ENCODE results near the gene TRAF3IP1.
"Not testable (repeated sequence)": the region's sequence is repeated elsewhere in the genome, so short reads cannot be mapped to it uniquely, and the experiment has no call there.

Gene TRAF3IP1

DNA sequence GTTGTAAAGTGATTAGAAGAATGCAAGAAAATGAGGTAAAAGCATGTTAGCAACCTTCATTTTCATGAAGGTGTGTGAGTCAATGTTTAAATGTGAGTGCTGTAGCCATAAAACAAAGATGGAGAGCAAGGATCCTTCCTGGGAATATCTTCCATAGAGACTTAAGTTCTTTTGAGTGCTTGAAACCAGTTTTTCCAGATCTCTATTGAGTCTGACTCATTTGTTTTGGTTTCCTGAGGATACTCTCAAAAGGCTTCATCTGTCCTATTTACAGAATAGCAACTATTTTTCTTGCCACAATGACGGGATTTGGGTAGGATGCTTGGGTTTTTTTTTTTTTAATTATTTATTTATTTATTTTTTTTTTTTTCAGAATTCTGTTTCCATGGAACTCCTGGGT, 60.5 kb downstream of the TRAF3IP1 start:
- DNase-seq (ENCODE audit: low read depth in 2 of 2), result no peak

DNA sequence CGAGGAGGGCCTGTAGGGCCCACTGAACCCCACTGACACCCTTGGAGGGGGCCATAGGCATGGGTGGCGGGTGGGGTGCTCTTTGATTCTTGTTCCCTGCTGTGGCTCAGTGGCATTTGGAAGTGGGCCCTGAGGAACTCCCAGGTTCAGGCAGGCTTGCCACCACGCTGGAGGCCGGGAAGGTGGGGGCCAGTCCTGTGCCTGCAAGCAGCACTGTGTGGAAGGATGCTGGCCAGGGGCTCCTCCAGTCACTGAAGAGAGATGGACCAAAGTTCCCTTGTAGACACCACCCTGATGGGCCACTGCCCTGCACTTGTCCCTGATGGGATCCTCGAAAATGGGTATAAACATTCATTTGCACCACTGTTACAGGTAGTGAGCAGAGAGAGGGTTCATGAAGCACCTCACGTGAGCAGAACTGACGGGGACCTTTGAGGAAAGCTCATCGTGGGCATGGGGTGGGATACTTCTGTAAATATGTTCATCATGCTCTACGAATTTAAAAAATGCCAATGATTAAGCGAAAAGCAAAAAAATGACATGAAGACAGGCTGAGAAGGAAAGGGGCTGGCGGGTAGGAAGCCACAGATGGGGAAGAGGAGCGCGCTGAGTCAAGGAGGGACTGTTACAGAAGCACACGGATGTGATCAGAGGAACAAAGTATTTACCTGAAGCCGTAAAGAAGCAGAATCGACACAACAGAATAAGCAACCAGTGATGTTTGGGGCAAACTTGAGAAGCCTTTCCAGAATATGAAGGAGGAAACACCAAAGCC, 61.2 kb downstream of the TRAF3IP1 start:
- no peak for DNase-seq (ENCODE audit: low read depth in 2 of 2)

- DNase-seq (ENCODE audit: low read depth in 2 of 2), result no peak
These were observed 62.1 kb downstream of the TRAF3IP1 start for GRCh38 chr2:238382381-238382781.

DNA sequence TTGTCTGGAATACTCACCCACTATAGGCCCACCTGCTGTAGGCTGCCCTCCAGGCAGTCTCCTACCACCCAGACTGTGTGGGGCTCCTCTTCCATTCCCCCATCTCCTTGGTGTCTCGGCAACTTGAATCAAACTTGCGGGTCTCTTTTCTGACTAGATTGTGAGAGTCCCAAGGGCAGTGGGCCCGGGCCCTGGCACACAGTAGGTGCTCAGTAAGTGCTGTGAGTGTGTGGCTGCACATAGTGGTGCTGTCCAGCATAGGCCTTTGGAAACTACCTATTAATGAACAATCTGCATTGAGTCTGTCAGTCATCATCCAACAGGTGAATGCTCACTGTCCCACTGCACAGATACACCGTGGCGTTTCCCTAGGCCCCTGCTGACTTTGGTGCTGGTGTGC, 62.8 kb downstream of the TRAF3IP1 start:
- no peak for DNase-seq (ENCODE audit: low read depth in 2 of 2)

DNA sequence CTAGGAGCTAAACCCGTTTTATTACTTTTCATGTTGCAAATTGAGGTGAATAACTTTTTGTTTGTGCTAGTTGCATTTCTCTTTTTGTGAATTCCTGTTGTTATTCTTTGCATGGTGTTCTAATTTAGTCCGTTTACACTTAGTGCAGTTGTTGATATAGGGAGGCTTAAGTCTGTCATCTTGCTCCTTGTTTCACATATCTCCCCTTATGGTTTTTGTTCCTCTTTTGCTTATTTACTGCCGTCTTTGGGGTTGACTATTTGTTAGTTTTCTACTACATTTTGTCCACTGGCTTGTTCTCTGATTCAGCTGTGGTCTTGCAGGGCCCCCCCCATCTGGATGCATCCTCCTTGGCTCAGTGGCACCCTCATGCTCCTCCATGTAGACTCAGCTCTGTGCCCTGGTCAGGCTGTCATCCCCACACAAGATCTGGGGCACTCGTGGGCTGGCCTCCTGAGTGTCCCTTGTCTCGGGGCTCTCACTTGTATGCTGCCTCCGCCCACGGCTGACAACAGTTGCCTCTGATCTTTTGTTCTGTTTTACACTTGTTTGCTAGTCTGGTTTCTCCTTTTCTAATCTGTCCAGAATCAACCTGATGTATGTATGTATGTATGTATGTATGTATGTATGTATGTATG, 63.5 kb downstream of the TRAF3IP1 start:
- no peak for DNase-seq (ENCODE audit: low read depth in 2 of 2)

- DNase-seq (ENCODE audit: low read depth in 2 of 2), result no peak
These were observed 67.0 kb downstream of the TRAF3IP1 start for GRCh38 chr2:238387332-238387731.

DNA sequence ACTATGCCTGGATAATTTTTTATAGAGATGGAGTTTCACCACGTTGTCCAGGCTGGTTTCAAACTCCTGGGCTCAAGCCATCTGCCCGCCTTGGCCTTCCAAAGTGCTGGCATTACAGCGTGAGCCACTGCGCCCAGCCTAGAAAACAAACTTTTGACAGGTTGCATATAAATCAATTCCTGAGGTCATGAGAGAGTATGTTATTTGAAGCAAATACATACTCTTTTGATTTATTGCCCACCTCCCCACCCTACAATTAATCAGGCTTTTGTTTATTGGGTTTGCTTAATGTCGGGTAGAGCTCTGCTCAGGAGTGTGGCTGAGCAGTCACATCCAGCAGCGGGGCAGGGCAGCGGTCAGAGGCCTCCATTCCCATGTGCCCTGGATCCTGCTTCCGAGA, 68.5 kb downstream of the TRAF3IP1 start:
- DNase-seq (ENCODE audit: low read depth in 2 of 2), result no peak

- DNase-seq (ENCODE audit: low read depth in 2 of 2), result no peak
These were observed 69.8 kb downstream of the TRAF3IP1 start for GRCh38 chr2:238389988-238390589.

DNA sequence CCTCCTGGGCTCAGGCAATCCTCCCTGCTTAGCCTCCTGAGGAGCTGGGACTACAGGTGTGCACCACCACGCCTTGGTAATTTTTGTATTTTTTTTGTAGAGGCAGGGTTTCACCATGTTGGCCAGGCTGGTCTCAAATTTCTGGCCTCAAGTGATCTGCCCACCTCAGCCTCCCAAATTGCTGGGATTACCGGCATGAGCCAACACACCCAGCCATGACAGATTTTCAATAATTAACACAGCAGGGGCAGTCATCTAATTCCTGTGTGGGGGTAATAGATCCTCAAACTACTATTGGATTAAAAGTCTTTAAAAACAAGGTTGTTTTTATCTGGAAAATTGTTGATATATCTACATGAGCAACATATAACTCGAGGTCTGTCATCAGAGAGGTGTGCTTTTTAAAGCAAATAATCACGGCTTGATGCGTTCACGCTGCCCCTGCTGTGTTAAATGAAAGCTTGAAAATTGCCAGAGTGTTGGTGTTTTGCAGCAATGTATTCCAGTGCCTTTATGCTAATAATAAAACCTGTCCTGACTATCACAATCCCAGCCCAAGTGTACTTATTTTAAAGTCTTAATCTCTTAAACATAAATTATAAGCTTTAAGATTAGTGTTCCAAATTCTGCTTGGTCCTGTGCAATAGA, 70.8 kb downstream of the TRAF3IP1 start:
- no peak for DNase-seq (ENCODE audit: low read depth in 2 of 2)

DNA sequence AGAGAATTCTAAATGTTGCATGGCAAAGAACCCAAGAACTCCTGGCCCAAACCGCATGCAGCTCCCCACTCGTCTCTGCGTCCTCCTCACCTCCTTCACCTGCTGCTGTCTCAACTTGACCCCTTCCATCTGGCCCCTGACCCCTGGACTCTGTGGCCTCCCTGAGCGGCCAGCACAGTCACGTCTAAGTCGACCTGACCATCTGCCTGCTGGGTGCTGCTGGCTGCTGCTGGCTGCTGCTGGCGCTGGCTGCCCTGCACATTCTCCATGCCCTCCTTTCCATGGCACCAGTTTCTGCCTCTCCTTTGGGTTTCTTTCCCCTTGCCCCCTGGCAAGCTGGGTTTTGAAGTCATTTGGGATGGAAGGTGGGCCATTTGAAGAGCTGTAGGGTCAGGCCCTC, 76.3 kb downstream of the TRAF3IP1 start:
- DNase-seq (ENCODE audit: low read depth in 2 of 2), result no peak

DNA sequence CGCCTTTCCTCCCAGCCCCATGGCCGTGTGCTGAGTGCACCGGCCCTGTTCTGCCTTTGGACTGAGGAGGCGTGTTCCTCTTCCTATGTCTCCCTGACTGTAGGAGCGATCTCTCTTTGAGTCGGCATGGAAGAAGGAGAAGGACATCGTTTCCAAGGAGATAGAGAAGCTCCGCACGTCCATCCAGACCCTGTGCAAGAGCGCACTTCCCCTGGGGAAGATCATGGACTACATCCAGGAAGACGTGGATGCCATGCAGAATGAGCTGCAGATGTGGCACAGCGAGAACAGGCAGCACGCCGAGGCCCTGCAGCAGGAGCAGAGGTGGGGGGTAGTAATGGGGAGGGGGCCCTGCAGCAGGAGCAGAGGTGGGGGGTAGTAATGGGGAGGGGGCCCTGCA, 77.0 kb downstream of the TRAF3IP1 start:
- no peak for DNase-seq (ENCODE audit: low read depth in 2 of 2)

GRCh38 chr2:238398577-238398976, 78.3 kb downstream of the TRAF3IP1 start:
- DNase-seq (ENCODE audit: low read depth in 2 of 2), result no peak

- no peak for DNase-seq (ENCODE audit: low read depth in 2 of 2)
These were observed 78.8 kb downstream of the TRAF3IP1 start for GRCh38 chr2:238399094-238399493.

DNA sequence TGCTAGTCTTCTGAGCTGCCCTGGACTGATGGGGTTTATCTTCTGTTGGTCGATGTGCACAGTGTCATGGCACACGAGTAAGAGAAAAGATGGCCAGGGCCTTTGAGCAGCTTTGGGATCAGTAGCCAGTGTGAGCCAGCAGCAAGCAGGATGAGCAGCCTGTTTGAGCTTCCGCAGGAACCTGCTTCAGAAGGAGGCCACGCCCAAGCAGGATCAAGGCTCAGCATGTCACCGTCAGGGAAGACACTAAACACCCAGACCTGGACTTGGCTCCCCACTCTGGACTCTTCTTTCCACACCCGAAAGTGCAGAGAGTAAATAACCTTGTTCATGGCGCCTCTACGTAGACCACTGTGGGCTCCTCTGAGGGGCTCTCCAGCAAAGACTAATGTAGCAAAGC, 81.2 kb downstream of the TRAF3IP1 start:
- no peak for DNase-seq (ENCODE audit: low read depth in 2 of 2)

GRCh38 chr2:238403632-238404405, 83.5 kb downstream of the TRAF3IP1 start:
- no peak for DNase-seq (ENCODE audit: low read depth in 2 of 2)

DNA sequence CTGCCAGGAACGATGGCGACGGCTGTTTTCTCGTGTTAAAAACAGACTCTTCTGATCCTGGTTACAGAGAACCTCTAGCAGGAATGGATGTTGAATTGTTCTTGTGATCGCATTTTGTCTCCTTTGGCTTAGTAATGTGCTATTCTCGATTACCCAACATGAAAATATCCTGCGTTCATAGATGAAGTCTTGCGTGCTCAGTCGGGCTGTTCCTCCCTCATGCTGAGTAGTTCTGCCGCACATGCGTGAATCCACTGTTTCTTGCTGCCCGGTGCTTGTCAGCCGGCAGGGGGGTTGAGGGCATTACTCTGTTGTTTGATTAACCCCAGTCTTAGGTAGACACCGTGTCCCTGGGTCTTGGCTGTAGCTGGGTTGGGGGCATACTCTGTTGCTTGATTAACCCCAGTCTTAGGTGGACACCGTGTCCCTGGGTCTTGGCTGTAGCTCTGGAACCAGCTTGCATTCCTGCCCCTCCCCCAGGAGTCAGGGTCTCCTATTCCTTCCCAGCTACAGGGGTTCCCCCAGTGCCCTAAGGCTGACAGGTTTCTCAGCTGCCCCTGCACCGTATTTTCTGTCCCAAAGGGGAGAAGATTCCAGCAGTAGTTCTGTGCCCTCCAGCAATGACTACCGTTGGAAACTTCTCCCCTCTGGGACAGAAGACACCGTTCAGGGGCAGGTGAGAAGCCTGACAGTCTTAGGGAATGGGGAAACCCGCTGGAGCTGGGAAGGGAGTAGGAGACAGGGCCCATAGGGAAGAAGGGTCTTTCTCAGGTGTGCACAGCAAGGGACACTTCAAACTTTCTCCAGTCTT, 84.3 kb downstream of the TRAF3IP1 start:
- no peak for DNase-seq (ENCODE audit: low read depth in 2 of 2)

GRCh38 chr2:238405217-238405555, 84.9 kb downstream of the TRAF3IP1 start:
- not testable (repeated sequence) for DNase-seq (ENCODE audit: low read depth in 2 of 2)

DNA sequence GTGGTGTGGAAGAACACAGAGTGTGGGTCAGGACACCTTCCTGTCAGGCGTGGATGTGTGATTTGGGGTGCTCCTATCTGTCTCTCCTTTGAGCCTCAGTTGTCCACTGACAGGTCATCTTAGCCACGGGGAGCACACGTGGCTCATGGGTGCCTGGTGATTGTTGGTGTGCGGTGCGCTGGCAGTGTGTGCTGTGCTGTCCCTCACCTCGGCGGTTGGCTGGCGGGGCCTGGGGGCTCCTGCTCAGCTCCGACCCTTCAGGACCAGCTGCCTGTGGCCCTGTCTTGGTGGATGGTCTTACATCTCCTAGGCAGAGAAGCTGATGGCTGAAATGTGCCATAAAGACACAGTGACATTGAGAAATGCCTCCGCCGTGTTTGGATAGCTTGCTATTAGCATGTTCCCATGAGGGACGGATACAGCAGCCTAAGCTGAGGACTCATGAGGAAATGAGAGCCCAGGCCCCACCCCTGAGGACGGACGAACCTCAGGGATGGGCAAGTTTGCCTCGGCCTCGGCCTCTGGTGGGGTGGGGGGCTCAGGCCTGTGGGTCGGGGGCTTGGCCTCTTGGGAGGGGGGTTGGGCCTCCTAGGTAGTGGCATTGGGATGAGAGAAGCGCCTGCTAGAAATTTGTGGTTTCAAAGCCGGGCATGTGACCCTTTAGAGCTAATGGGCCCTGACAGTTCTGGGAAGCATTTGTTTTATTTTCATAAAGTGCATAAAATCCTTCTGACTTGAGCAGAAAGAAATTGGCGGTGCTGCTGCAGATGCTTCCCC, 86.1 kb downstream of the TRAF3IP1 start:
- no peak for DNase-seq (ENCODE audit: low read depth in 2 of 2)

- DNase-seq (ENCODE audit: low read depth in 2 of 2), result no peak
These were observed 86.6 kb downstream of the TRAF3IP1 start for GRCh38 chr2:238406998-238407285.

GRCh38 chr2:238407566-238407965, 87.2 kb downstream of the TRAF3IP1 start:
- DNase-seq (ENCODE audit: low read depth in 2 of 2), result no peak
